ENCODE results near the gene NUB1.

GRCh38 chr7:151388007-151388297 lies 46.3 kb downstream of the NUB1 start:
- TF ChIP-seq YY1 (IDR thresholded peaks at IDR 0.05; ENCODE audit: low read depth) (no peak), IRF3 (IDR thresholded peaks at IDR 0.05; ENCODE audit: low read depth, low read length) (no peak), CTCF (IDR thresholded peaks at IDR 0.05) (no peak), JUND (IDR thresholded peaks at IDR 0.05) (no peak), EP300 (IDR thresholded peaks at IDR 0.05; ENCODE audit: borderline replicate concordance in 1 of 2, low read depth in 1 of 2, low read length in 1 of 2) (no peak), FOXJ3 (CRISPR knock-in tag; IDR thresholded peaks at IDR 0.05) (no peak), POLR2AphosphoS5 (IDR thresholded peaks at IDR 0.05; ENCODE audit: low read depth, low read length) (no peak)

Data from SK-N-SH (cell line).